ENCODE measurements around the gene CELA2B.
"Not testable (repeated sequence)": the region's sequence is repeated elsewhere in the genome, so short reads cannot be mapped to it uniquely, and the experiment has no call there.

DNA sequence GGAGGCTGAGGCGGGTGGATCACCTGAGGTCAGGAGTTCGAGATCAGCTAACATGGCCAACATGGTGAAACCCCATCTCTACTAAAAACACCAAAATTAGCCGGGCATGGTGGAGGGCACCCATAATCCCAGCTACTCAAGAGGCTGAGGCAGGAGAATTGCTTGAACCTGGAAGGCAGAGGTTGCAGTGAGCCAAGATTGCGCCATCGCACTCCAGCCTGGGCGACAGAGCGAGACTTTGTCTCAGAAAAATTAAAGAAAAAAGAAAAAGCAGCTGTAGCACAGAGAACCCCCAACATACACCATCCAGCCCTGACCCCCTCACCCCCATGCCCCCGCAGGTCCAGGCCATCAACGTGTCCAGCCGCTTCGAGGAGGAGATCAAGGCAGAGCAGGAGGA, 47.7 kb upstream of the CELA2B start:
- TF ChIP-seq, protein P1, sequence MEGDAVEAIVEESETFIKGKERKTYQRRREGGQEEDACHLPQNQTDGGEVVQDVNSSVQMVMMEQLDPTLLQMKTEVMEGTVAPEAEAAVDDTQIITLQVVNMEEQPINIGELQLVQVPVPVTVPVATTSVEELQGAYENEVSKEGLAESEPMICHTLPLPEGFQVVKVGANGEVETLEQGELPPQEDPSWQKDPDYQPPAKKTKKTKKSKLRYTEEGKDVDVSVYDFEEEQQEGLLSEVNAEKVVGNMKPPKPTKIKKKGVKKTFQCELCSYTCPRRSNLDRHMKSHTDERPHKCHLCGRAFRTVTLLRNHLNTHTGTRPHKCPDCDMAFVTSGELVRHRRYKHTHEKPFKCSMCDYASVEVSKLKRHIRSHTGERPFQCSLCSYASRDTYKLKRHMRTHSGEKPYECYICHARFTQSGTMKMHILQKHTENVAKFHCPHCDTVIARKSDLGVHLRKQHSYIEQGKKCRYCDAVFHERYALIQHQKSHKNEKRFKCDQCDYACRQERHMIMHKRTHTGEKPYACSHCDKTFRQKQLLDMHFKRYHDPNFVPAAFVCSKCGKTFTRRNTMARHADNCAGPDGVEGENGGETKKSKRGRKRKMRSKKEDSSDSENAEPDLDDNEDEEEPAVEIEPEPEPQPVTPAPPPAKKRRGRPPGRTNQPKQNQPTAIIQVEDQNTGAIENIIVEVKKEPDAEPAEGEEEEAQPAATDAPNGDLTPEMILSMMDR (conservative IDR thresholded peaks at IDR 0.05; ENCODE audit: low read length): not testable (repeated sequence)
- TF ChIP-seq EZH2phosphoT487 (IDR thresholded peaks at IDR 0.05; ENCODE audit: borderline replicate concordance, low read depth, low read length): not testable (repeated sequence)

Measured in OCI-LY7 (cell line).